GM23338 (cell line): ENCODE data around the gene DTYMK. TPM values are rescaled to one million over a fixed set of nuclear protein-coding genes. Genes with fewer than 3 reads are reported as not detected.

ENCODE experiments used
- ATAC-seq: fragments of 200-7000 bp; cut with Tn5 transposase; 3 replicates; pipeline ENCODE4 v1.9.1; 2020
- DNase-seq: peaks from one replicate; pipeline ENCODE4 v3.0.0-alpha.2; 2015; ENCODE audit warnings: low spot score
- H2AFZ ChIP-seq: fragments of 200-600 bp; sonication (generic); 2 replicates; pipeline ENCODE4 v1.8.0; 2016; ENCODE audit warnings: antibody characterized with exemption, mild to moderate bottlenecking, moderate library complexity
- H3F3A ChIP-seq: fragments of 200-600 bp; sonication (generic); replicated peaks from 2 replicates; pipeline ENCODE4 v1.8.0; 2017; ENCODE audit warnings: antibody characterized with exemption, mixed run types, low read depth
- H3K27ac ChIP-seq: fragments of 200-600 bp; sonication (generic); 2 replicates; pipeline ENCODE4 v1.6.1; 2016; ENCODE audit warnings: low read depth
- H3K27me3 ChIP-seq: fragments of 200-600 bp; sonication (generic); 2 replicates; pipeline ENCODE4 v1.8.0; 2016; ENCODE audit warnings: mild to moderate bottlenecking, mixed run types, moderate library complexity; ENCODE audit not compliant: insufficient read depth
- H3K36me3 ChIP-seq: fragments of 200-600 bp; sonication (generic); 2 replicates; pipeline ENCODE4 v1.8.0; 2016; ENCODE audit warnings: mild to moderate bottlenecking; ENCODE audit not compliant: insufficient read depth
- H3K4me1 ChIP-seq: fragments of 200-600 bp; sonication (generic); 2 replicates; pipeline ENCODE4 v1.8.0; 2016; ENCODE audit warnings: mild to moderate bottlenecking, moderate library complexity; ENCODE audit not compliant: insufficient read depth
- H3K4me2 ChIP-seq: fragments of 200-600 bp; sonication (generic); 2 replicates; pipeline ENCODE4 v1.7.1; 2017; ENCODE audit warnings: mixed run types
- H3K4me3 ChIP-seq: fragments of 200-600 bp; sonication (generic); 2 replicates; pipeline ENCODE4 v1.6.1; 2016; ENCODE audit warnings: mixed run types
- H3K79me2 ChIP-seq: fragments of 200-600 bp; sonication (generic); replicated peaks from 2 replicates; pipeline ENCODE4 v1.8.0; 2017; ENCODE audit warnings: mild to moderate bottlenecking; ENCODE audit not compliant: insufficient read depth
- H3K9me2 ChIP-seq: fragments of 200-600 bp; sonication (generic); 2 replicates; pipeline ENCODE4 v1.8.0; 2017; ENCODE audit not compliant: insufficient read depth
- H4K20me1 ChIP-seq: fragments of 200-600 bp; sonication (generic); replicated peaks from 2 replicates; pipeline ENCODE4 v1.8.0; 2017; ENCODE audit warnings: mild to moderate bottlenecking; ENCODE audit not compliant: insufficient read depth
- H3K27ac Mint-ChIP-seq: 2 replicates; pipeline ENCODE4 v1.8.0; 2020; ENCODE audit warnings: inconsistent platforms, mild to moderate bottlenecking, moderate library complexity, mixed read lengths
- H3K27me3 Mint-ChIP-seq: 3 replicates; pipeline ENCODE4 v1.8.0; 2022; ENCODE audit warnings: low read depth, mild to moderate bottlenecking, moderate library complexity, mixed read lengths, inconsistent platforms; ENCODE audit not compliant: insufficient read depth, poor library complexity
- H3K36me3 Mint-ChIP-seq: 3 replicates; pipeline ENCODE4 v1.8.0; 2021; ENCODE audit warnings: low read depth, mild to moderate bottlenecking, inconsistent platforms, moderate library complexity, mixed read lengths
- H3K4me1 Mint-ChIP-seq: 3 replicates; pipeline ENCODE4 v1.8.0; 2020; ENCODE audit warnings: mild to moderate bottlenecking, inconsistent platforms, mixed read lengths
- H3K4me3 Mint-ChIP-seq: 3 replicates; pipeline ENCODE4 v1.8.0; 2021; ENCODE audit warnings: moderate library complexity, mild to moderate bottlenecking, inconsistent platforms, mixed read lengths
- H3K9me3 Mint-ChIP-seq: 3 replicates; pipeline ENCODE4 v1.8.0; 2020; ENCODE audit warnings: moderate library complexity, mild to moderate bottlenecking, inconsistent platforms, mixed read lengths
- CREB1 ChIP-seq: fragments of 250-450 bp; sonication (Bioruptor Pico); IDR thresholded peaks from 2 replicates; pipeline ENCODE4 v1.5.0; 2020; ENCODE audit warnings: low read depth, mild to moderate bottlenecking, moderate library complexity
- CTCF ChIP-seq, 2 experiments: fragments of 200-600 bp in 1 of 2; sonication (generic) in 1 of 2; conservative IDR thresholded peaks; 2 replicates each; pipeline versions ENCODE4 v1.5.1 to v1.6.1; 2016 to 2017; ENCODE audit warnings: antibody characterized with exemption in 2 of 2, low read depth in 2 of 2, mild to moderate bottlenecking in 2 of 2, moderate library complexity in 1 of 2
- EZH2phosphoT487 ChIP-seq: fragments of 200-600 bp; sonication (generic); IDR thresholded peaks from one replicate; pipeline ENCODE4 v1.8.1; 2018; ENCODE audit warnings: antibody characterized with exemption; ENCODE audit not compliant: unreplicated experiment
- JUNB ChIP-seq: IDR thresholded peaks from one replicate; pipeline ENCODE4 v1.6.1; 2016; ENCODE audit warnings: antibody characterized with exemption; ENCODE audit not compliant: unreplicated experiment
- NANOG ChIP-seq: IDR thresholded peaks from 2 replicates; pipeline ENCODE4 v1.6.1; 2016; ENCODE audit warnings: antibody characterized with exemption, borderline replicate concordance
- POLR2AphosphoS5 ChIP-seq: IDR thresholded peaks from 2 replicates; pipeline ENCODE4 v1.6.1; 2016; ENCODE audit warnings: antibody characterized with exemption, low read depth
- STAT1 ChIP-seq: IDR thresholded peaks from one replicate; pipeline ENCODE4 v1.6.1; 2016; ENCODE audit warnings: antibody characterized with exemption; ENCODE audit not compliant: unreplicated experiment
- ZNF331 ChIP-seq: fragments of 250-450 bp; sonication (Bioruptor Pico); IDR thresholded peaks from 2 replicates; pipeline ENCODE4 v1.5.0; 2020; ENCODE audit warnings: low read depth, mild to moderate bottlenecking, moderate library complexity
- polyA plus RNA-seq: library from polyadenylated mRNA; unstranded; fragments of >200 nt; fragmentation: Nextera tagmentation; extraction: Ambion mirVana; gene quantifications from 2 replicates; pipeline ENCODE4 v1.2.1, GENCODE V29; 2016
- total RNA-seq: library from RNA; depleted of rRNA; stranded (reverse); fragments of >200 nt; shearing (Covaris generic); gene quantifications from 2 replicates; pipeline ENCODE4 v1.2.3, GENCODE V29; 2014
- TF ChIP-seq, protein P1 (sequence below): IDR thresholded peaks from one replicate; pipeline ENCODE4 v1.6.1; 2018; ENCODE audit warnings: antibody characterized with exemption; ENCODE audit not compliant: unreplicated experiment

DTYMK gene
- total and polyA plus RNA-seq, 2 experiments from 2014 or later, result 55.4 to 65.4 TPM

GRCh38 chr2:241680827-241681599 is 5.6 kb downstream of the DTYMK start (continued):
- TF ChIP-seq, protein P1, sequence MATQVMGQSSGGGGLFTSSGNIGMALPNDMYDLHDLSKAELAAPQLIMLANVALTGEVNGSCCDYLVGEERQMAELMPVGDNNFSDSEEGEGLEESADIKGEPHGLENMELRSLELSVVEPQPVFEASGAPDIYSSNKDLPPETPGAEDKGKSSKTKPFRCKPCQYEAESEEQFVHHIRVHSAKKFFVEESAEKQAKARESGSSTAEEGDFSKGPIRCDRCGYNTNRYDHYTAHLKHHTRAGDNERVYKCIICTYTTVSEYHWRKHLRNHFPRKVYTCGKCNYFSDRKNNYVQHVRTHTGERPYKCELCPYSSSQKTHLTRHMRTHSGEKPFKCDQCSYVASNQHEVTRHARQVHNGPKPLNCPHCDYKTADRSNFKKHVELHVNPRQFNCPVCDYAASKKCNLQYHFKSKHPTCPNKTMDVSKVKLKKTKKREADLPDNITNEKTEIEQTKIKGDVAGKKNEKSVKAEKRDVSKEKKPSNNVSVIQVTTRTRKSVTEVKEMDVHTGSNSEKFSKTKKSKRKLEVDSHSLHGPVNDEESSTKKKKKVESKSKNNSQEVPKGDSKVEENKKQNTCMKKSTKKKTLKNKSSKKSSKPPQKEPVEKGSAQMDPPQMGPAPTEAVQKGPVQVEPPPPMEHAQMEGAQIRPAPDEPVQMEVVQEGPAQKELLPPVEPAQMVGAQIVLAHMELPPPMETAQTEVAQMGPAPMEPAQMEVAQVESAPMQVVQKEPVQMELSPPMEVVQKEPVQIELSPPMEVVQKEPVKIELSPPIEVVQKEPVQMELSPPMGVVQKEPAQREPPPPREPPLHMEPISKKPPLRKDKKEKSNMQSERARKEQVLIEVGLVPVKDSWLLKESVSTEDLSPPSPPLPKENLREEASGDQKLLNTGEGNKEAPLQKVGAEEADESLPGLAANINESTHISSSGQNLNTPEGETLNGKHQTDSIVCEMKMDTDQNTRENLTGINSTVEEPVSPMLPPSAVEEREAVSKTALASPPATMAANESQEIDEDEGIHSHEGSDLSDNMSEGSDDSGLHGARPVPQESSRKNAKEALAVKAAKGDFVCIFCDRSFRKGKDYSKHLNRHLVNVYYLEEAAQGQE, result no peak
- TF ChIP-seq POLR2AphosphoS5, result no peak

- ATAC-seq (no peak), DNase-seq (no peak)
- peaks cover 12% of the 10 kb centered on the region for H3K27me3 Mint-ChIP-seq
- Histone ChIP-seq H2AFZ (no peak overlapping the region), H3K4me3 (no peak overlapping the region), H3K79me2 (peaks cover 34% of the 10 kb centered on the region), H3K36me3 (peaks cover 29% of the 10 kb centered on the region), H3K9me2 (no peaks in the 10 kb centered on the region), H3K27me3 (no peaks in the 10 kb centered on the region), H3K4me1 (no peaks in the 10 kb centered on the region), H3K4me2 (no peak overlapping the region), H3F3A (no peaks in the 10 kb centered on the region; the same call in 1 of the 2 replicates), H3K27ac (no peak overlapping the region), H4K20me1 (peaks cover 18% of the 10 kb centered on the region)
- no peak overlapping the region for H3K4me3 Mint-ChIP-seq
- no peaks in the 10 kb centered on the region for H3K9me3 Mint-ChIP-seq
- no peak overlapping the region for H3K27ac Mint-ChIP-seq
- H3K36me3 Mint-ChIP-seq, result peaks cover 86% of the 10 kb centered on the region
- peaks cover 2% of the 10 kb centered on the region; the same call in 1 of the 3 replicates for H3K4me1 Mint-ChIP-seq
- TF ChIP-seq JUNB (no peak), POLR2AphosphoS5 (no peak), CREB1 (CRISPR knock-in tag) (no peak), EZH2phosphoT487 (no peak), NANOG (no peak), CTCF (conservative IDR thresholded peaks at IDR 0.05; ENCODE audit: low read depth in 2 of 2) (no peak), ZNF331 (CRISPR knock-in tag) (no peak), STAT1 (no peak)
- TF ChIP-seq, protein P1, result no peak
Measured at GRCh38 chr2:241680044-241680443, 6.6 kb downstream of the DTYMK start.
